NOMO-1 treated with dmso at 0.1 percent for 144 hours (cell line): Measurements from ENCODE around the gene BICC1.
A peak's percentile ranks its signal among the peaks of the same experiment; 100 is the strongest.

ENCODE experiments used
- DNase-seq: peaks from one replicate; lab custom pipeline; 2025; ENCODE audit not compliant: unreplicated experiment; lab: John Stamatoyannopoulos, UW

The BICC1 gene

DNA sequence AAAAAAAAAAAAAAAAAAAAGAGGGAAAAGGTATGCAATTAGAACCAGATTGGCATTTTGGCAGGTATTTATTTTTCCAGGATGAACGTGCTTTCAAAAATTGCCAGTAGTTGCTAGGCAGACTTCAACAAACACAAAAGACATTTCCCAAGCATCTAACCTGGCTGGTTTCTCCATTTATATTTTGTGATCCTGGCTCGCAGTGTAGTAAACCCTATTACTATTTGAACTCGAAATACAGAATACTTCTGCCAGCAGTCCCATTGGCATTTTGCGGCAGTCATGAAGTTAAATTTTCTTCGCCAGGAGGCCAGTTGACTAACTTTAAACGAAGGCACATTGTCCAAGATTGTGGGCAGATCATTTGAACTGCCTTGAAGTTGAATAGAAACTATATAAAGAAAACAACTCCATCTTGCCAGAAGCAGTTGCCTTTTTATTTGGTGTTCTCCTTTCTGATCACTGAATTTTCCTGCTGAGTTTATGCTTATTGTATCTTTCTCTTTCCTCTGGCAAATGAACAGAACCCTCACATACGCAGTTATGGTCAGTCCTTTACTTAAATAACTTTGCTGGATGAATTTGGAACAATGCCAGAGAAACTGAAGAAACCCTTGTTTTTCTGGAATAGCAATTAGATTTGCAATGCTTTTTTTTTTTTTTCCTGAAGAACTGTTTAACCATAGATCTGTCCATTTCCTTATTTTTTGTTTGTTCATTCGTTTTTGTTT is 132.9 kb downstream of the BICC1 start:
- DNase-seq: no peak

DNA sequence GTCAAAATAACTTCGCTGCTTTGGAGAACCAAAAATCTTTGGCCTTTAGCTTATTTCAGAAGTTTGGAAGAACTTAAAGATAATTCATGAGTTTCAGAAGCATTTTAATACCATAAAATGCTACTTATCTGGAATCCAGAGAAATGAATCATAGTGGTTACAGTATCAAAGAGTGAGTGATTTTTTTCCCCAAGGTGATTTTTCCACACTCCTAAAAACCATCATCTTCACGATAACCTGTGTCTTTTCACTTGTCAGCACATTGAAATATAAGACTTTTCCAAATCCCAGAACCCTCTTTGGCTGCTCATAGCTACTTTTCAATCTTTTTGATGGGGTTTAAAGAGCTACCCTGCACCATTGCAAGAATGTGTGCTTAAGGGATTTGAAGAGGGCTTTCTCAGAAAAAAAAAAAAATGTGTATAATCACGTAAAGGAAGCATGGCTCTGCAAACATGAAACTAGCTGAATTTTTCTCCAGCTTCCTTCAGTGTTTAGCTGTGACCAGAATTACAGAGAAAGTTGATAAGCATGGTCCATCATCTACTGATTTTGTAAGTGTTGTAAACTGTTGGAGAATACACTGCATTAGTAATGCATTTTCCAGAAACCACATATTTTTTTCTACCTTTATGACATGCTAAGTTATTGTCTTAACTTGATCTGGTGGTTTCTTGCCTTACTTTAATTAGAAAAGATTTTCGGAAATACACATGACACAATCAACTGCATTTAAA is 134.9 kb downstream of the BICC1 start:
- no peak for DNase-seq

GRCh38 chr10:58648131-58648530 is 135.5 kb downstream of the BICC1 start:
- no peak for DNase-seq

DNA sequence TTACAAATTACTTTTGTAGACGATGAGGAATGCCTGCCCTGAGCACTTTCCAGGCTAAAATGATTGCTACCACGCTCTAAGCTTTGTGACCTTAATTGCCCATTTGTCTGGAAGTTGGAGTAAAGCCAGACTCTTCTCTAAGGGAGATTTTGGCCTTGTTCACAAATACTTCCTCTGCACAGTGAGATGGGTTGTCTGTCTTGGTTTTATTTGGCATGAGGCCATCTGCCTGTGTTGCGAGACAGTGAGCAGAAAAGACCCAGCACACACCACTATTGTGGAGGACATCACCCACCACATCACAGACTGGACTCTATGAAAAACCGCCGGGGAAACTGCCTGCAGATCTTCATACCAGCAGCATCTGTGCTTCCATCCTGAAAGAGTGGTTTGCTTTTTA is 138.4 kb downstream of the BICC1 start:
- no peak for DNase-seq

DNA sequence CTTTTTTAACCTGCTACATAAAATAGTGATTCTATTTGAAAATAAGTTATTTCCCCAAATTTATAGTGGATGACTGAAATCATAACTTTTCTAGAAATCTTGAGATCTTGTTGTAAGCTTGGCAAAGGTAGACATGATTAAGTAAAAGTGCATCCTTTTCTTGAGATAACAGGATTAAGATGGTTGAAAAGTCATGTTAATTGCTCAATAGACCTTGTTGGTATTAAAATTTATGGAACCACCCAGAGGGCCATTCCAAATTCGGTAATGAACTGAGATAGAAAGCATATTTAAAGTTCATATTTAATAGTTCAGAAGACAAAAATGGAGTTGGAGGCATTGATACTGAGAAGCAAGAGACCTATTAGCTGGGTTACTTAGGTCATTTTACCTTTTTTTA is 139.1 kb downstream of the BICC1 start:
- no peak for DNase-seq

GRCh38 chr10:58653139-58653538 is 140.5 kb downstream of the BICC1 start:
- DNase-seq: no peak

DNA sequence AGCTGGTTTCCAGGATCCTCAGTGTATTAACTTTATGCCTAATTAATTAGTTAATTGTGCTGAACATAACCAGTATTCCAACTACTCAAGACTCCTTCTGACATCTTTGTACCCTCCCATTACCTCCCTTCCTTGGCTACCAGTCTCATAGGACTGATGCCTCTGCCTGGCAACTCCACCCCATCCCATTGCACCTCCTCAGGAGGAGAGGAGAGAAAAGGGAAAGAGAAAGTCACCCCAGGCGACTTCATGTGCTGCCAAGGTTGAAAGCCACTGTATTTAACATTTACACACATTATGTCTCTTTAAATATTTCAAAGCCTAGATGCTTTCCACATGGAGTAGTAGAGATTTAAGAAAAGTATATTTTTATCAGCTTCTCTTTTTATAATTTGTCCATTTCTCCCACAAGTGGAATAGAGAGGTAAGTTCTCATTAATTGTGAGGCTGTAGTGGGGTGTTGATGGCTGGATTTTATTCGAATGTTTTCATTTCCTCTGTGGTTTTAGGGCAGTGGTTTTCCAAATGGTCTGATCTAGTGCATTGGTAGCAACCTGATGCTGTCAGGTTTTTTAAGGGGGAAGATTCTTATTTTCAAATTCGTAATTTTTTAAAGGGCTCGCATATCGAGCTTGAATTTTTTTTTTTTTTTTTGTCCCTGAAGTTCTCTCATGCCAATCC is 148.0 kb downstream of the BICC1 start:
- no peak for DNase-seq

DNA sequence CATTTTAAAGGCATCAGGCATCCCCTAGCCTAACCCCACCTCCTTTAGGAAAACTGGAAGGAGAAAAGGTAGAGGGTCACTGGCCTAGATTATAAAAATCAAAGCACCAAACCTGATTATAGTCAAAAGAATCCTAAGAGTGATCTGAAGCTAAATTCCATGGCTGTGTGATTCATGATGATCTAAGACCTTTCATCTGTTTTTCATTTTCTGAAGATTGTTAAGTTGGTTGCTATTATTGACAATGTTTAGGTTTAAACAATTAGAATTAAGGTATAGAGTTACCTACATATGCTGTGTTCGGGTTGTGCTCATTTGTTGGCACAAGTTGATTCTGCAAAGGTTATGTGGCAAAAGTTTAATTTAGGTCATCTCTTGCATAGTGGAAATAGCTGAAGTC is 148.7 kb downstream of the BICC1 start:
- DNase-seq: no peak

DNA sequence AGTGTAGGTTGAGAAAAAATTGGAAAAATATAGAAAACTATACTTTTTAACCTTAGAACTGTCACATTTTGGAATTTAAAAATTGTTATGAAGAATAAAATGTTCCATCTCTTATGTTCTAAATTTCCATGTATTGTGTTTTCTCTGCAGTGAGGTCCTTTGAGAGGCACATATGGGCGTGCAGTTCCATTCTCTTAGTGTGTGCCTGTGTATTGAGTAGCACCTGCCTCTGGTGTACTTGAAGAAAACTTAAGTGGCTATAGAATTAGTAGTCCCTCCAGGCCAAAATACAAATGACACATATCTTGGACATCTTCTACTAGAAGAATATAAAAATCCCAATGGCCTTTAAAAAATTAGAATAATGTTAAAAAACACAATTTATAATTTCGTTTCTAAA is 149.2 kb downstream of the BICC1 start:
- no peak for DNase-seq

GRCh38 chr10:58662314-58662713 is 149.6 kb downstream of the BICC1 start:
- DNase-seq: peak; percentile 2

- DNase-seq: no peak
Measured at GRCh38 chr10:58665361-58665760, 152.7 kb downstream of the BICC1 start.

- no peak for DNase-seq
Measured at GRCh38 chr10:58666024-58666423, 153.4 kb downstream of the BICC1 start.

GRCh38 chr10:58667658-58668310 is 155.1 kb downstream of the BICC1 start:
- no peak for DNase-seq

DNA sequence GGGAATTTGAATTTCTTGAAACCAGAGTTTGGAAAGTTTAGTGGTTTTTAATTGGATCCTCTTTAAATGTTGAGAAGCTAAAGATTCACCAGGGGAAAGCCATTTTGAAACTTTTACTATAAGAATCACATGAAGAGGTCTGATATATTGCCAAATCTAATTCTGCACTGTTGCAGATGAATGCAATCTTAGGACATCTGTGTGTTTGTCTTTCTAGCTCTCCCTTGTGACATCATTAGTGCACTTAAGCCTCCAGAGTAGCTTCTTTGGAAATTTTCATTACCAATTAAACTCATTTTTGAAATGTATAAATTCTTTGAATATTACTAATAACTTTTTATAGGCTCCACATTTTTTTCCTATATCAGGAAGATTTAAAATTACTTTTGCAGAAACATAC is 160.2 kb downstream of the BICC1 start:
- no peak for DNase-seq

DNA sequence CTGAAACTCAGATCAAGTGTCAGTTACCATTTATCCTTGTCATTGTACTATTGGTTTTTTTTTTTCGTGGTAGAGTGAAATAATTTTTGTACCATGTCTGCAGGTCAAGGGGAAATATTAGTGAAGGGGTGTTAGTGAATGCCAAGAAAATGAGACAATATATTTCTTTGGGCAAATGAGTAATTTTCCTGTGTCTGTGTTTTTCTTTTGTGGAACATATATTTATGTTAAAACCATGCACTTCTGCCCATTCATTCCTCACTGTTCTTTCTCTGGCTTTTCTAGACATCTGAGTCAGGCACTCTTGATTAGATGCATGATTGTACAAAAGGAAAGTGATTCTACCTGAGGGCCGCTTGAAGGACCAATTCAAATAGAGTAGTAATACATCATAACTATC is 161.6 kb downstream of the BICC1 start:
- no peak for DNase-seq

GRCh38 chr10:58675321-58675720 is 162.6 kb downstream of the BICC1 start:
- no peak for DNase-seq

DNA sequence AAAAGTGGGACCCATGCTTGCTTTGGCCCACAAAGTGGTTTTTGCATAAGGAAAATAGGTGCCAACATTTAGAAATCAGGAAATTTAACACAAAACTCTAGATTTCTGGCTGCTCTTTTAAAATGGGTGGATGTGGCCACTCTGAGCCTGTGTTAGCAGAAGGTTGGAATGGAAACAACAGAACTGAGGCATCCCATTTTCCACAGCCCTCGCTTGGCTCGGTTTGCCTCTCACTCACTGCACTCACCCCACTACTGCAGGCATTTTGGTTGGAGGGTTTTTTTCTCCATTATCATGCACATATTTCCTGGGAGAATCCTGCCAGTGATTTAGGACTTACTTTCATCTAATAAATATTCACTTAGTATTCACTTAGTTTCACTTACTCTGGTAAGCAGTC is 178.9 kb downstream of the BICC1 start:
- no peak for DNase-seq

DNA sequence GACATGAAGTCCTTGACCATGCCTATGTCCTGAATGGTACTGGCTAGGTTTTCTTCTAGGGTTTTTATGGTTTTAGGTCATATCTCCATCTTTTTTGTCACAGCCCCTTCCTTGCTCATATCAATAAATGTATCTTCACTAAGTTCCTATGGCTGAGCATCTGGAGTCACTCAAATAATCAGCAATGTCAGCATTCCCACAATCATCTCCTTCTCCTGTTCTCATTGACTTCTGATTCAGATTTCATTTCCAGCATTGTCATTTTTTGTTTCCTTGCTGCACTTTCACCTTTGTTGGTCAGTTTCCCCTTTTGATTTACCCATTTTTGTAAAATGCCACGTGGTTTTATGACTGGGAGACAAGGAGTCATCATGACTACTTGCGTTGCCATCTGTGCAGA is 181.2 kb downstream of the BICC1 start:
- no peak for DNase-seq

DNA sequence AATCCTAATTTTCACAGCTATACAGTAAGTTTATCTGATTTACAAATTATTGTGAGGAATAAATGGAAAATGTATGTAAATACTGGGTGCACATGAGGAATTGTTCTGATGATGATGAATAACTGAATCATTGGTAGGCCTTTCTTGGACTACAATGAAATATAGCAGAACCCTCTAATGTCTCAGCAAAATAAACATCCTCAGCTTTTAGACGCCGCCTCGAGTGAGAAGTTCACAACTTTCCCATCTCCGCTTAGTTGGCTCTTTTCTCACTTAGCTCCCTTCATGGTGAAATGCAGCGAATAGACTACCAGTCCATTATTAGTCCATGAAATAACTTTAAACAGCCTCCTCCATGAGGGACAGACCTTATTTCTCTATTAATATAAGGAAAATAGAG is 182.3 kb downstream of the BICC1 start:
- no peak for DNase-seq

- DNase-seq: no peak
Measured at GRCh38 chr10:58696736-58697135, 184.1 kb downstream of the BICC1 start.

DNA sequence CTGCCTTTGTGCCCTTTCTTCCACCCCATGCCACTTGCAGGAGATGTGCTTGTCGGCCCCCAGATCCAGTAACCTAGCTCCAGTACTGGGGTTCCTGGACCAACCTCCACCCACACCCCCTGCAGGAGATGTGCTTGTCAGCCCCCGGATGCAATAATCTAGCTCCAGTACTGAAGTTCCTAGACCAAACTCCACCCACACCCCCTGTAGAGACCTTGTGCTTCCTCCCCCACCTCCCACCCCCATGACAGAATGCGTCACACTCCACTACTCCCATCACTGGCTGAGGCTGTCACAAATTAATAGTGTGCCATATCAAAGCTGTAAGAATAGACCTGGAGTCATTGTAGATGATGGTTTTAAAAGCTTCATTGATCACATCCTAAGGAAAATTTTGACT is 185.0 kb downstream of the BICC1 start:
- no peak for DNase-seq
